KMS-11 (cell line): ENCODE measurements around the gene MLLT10.
"Not testable (repeated sequence)": the region's sequence is repeated elsewhere in the genome, so short reads cannot be mapped to it uniquely, and the experiment has no call there.

Experiments used
- H2AFZ ChIP-seq: fragments of 200-600 bp; sonication (generic); 2 replicates; pipeline ENCODE4 v1.6.1; 2016; ENCODE audit warnings: antibody characterized with exemption, mixed run types, low read depth
- H3K27ac ChIP-seq: fragments of 200-600 bp; sonication (generic); 2 replicates; pipeline ENCODE4 v1.6.1; 2016; ENCODE audit warnings: mild to moderate bottlenecking, mixed run types
- H3K27me3 ChIP-seq: fragments of 200-600 bp; sonication (generic); 2 replicates; pipeline ENCODE4 v1.6.1; 2017; ENCODE audit warnings: mild to moderate bottlenecking, low read depth, mixed run types, moderate library complexity; ENCODE audit not compliant: insufficient read depth
- H3K36me3 ChIP-seq: fragments of 200-600 bp; sonication (generic); 2 replicates; pipeline ENCODE4 v1.6.1; 2017; ENCODE audit warnings: mild to moderate bottlenecking, mixed run types; ENCODE audit not compliant: insufficient read depth
- H3K4me1 ChIP-seq: fragments of 200-600 bp; sonication (generic); 2 replicates; pipeline ENCODE4 v1.6.1; 2016; ENCODE audit warnings: mild to moderate bottlenecking, low read depth, mixed run types; ENCODE audit not compliant: poor library complexity, severe bottlenecking
- H3K4me2 ChIP-seq: fragments of 200-600 bp; sonication (generic); 2 replicates; pipeline ENCODE4 v1.7.0; 2016; ENCODE audit warnings: mild to moderate bottlenecking, mixed run types
- H3K4me3 ChIP-seq: fragments of 200-600 bp; sonication (generic); IDR thresholded peaks from 2 replicates; pipeline ENCODE4 v1.6.1; 2017; ENCODE audit warnings: low read depth, low read length, mixed read lengths; ENCODE audit not compliant: insufficient read depth
- H3K79me2 ChIP-seq: fragments of 200-600 bp; sonication (generic); 2 replicates; pipeline ENCODE4 v1.6.1; 2016; ENCODE audit warnings: low read depth, mixed run types; ENCODE audit not compliant: insufficient read depth
- H3K9ac ChIP-seq: fragments of 200-600 bp; sonication (generic); 2 replicates; pipeline ENCODE4 v1.6.1; 2016; ENCODE audit warnings: mild to moderate bottlenecking, mixed run types
- H4K20me1 ChIP-seq: fragments of 200-600 bp; sonication (generic); 2 replicates; pipeline ENCODE4 v1.6.1; 2016; ENCODE audit warnings: mild to moderate bottlenecking, mixed run types; ENCODE audit not compliant: insufficient read depth
- CTCF ChIP-seq: fragments of 200-600 bp; sonication (generic); conservative IDR thresholded peaks from 2 replicates; pipeline ENCODE4 v1.6.1; 2017; ENCODE audit warnings: low read depth, mild to moderate bottlenecking, antibody characterized with exemption, low read length, moderate library complexity, mixed read lengths

The MLLT10 gene

GRCh38 chr10:21579291-21579690 is 45.3 kb downstream of the MLLT10 start:
- H3K9ac ChIP-seq: no peak overlapping the region
- H3K27me3 ChIP-seq: no peaks in the 10 kb centered on the region
- H3K27ac ChIP-seq: no peak overlapping the region
- TF ChIP-seq CTCF: no peak
- H3K4me2 ChIP-seq: no peak overlapping the region
- no peak overlapping the region for H2AFZ ChIP-seq
- no peak overlapping the region for H3K4me3 ChIP-seq
- H3K4me1 ChIP-seq: peaks cover 8% of the 10 kb centered on the region
- H3K79me2 ChIP-seq: peaks cover 81% of the 10 kb centered on the region
- no peaks in the 10 kb centered on the region for H3K36me3 ChIP-seq
- H4K20me1 ChIP-seq: no peaks in the 10 kb centered on the region

GRCh38 chr10:21581421-21581834 is 47.4 kb downstream of the MLLT10 start:
- not testable (repeated sequence) for H3K9ac ChIP-seq, H3K36me3 ChIP-seq, H4K20me1 ChIP-seq, H3K27ac ChIP-seq, H2AFZ ChIP-seq, H3K27me3 ChIP-seq, H3K4me2 ChIP-seq, H3K4me3 ChIP-seq
- H3K79me2 ChIP-seq: peaks cover 77% of the 10 kb centered on the region
- H3K4me1 ChIP-seq: peaks cover 30% of the 10 kb centered on the region

GRCh38 chr10:21584834-21585530 is 51.0 kb downstream of the MLLT10 start:
- Histone ChIP-seq H2AFZ (no peak overlapping the region), H3K79me2 (peaks cover 72% of the 10 kb centered on the region), H3K27me3 (no peaks in the 10 kb centered on the region), H3K9ac (peak overlapping the region; percentile 32; the same call in 1 of the 2 replicates), H3K27ac (peak overlapping the region; percentile 60; the same call in 1 of the 2 replicates), H3K4me1 (peaks cover 60% of the 10 kb centered on the region), H4K20me1 (no peaks in the 10 kb centered on the region), H3K36me3 (peaks cover 5% of the 10 kb centered on the region; the same call in 1 of the 2 replicates), H3K4me3 (no peak overlapping the region), H3K4me2 (peak overlapping the region; percentile 46)
- no peak for TF ChIP-seq CTCF

- peaks cover 84% of the 10 kb centered on the region for H3K4me1 ChIP-seq
- no peak overlapping the region for H3K27ac ChIP-seq
- H3K4me3 ChIP-seq: no peak overlapping the region
- no peaks in the 10 kb centered on the region for H3K27me3 ChIP-seq
- H3K4me2 ChIP-seq: no peak overlapping the region
- H2AFZ ChIP-seq: no peak overlapping the region
- no peak for TF ChIP-seq CTCF
- peaks cover 5% of the 10 kb centered on the region; the same call in 1 of the 2 replicates for H3K36me3 ChIP-seq
- H4K20me1 ChIP-seq: no peaks in the 10 kb centered on the region
- peaks cover 67% of the 10 kb centered on the region for H3K79me2 ChIP-seq
- H3K9ac ChIP-seq: no peak overlapping the region
Observed at GRCh38 chr10:21587391-21587790, 53.4 kb downstream of the MLLT10 start.

GRCh38 chr10:21588159-21588558 is 54.1 kb downstream of the MLLT10 start:
- not testable (repeated sequence) for H4K20me1 ChIP-seq, H3K9ac ChIP-seq, H3K27me3 ChIP-seq, H3K4me3 ChIP-seq, H3K27ac ChIP-seq, H3K36me3 ChIP-seq, H2AFZ ChIP-seq
- H3K4me2 ChIP-seq: peak overlapping the region; percentile 3; the same call in 1 of the 2 replicates
- H3K4me1 ChIP-seq: peaks cover 92% of the 10 kb centered on the region
- H3K79me2 ChIP-seq: peaks cover 67% of the 10 kb centered on the region
